BLaER1 treated with 17β-estradiol and CSF1 and Interleukin-3, amounts not matched to agents 10 nM and 100 nM (cell line): ENCODE data around the gene HOXC6.

Experiments used
- H3K27ac ChIP-seq, 11 experiments: shearing (Covaris generic); formaldehyde crosslinking; 2 replicates each; pipeline ENCODE4 v1.8.1; 2022
- H3K27me3 ChIP-seq, 11 experiments: shearing (Covaris generic); formaldehyde crosslinking; 2 replicates each; pipeline ENCODE4 v1.8.1; 2022
- H3K36me3 ChIP-seq, 11 experiments: shearing (Covaris generic); formaldehyde crosslinking; 2 replicates each; pipeline ENCODE4 v1.8.1; 2022
- H3K4me1 ChIP-seq, 10 experiments: shearing (Covaris generic); formaldehyde crosslinking; 2 replicates each; pipeline ENCODE4 v1.8.1; 2022
- H3K4me2 ChIP-seq, 11 experiments: shearing (Covaris generic); formaldehyde crosslinking; 2 replicates each; pipeline ENCODE4 v1.8.1; 2022
- H3K4me3 ChIP-seq, 10 experiments: shearing (Covaris generic); formaldehyde crosslinking; 2 replicates each; pipeline ENCODE4 v1.8.1; 2022
- H3K9ac ChIP-seq, 11 experiments: shearing (Covaris generic); formaldehyde crosslinking; 2 replicates each; pipeline ENCODE4 v1.8.1; 2022
- H3K9me3 ChIP-seq, 11 experiments: shearing (Covaris generic); formaldehyde crosslinking; replicated peaks in 1 of 11; 2 replicates each; pipeline ENCODE4 v1.8.1; 2022
- H4K20me1 ChIP-seq, 11 experiments: shearing (Covaris generic); formaldehyde crosslinking; 2 replicates each; pipeline ENCODE4 v1.8.1; 2022
- Cebpa-rat ChIP-seq, 11 experiments: shearing (Covaris generic); IDR thresholded peaks; 2 replicates each; pipeline ENCODE4 v1.8.1; 2022

The HOXC6 gene

GRCh38 chr12:53988541-53989226 is 39.6 kb upstream of the HOXC6 start:
- Histone ChIP-seq H3K27me3 (peaks cover 99 to 100% (median 100%) of the 10 kb centered on the region in 11 experiments), H3K4me2 (0 out of 22 replicates have a peak overlapping the region, but pooled peaks of 1 of the 11 experiments have one; percentile 23), H3K36me3 (no peaks in the 10 kb centered on the region), H3K4me3 (no peak overlapping the region), H3K9me3 (peaks cover 6 to 37% (median 19%) of the 10 kb centered on the region in 11 experiments; a peak in 20 of 22 replicates), H4K20me1 (peaks cover 0 to 89% (median 82%) of the 10 kb centered on the region in 11 experiments; a peak in 17 of 22 replicates), H3K9ac (no peak overlapping the region), H3K27ac (no peak overlapping the region), H3K4me1 (peaks cover 0 to 12% (median 0%) of the 10 kb centered on the region in 10 experiments; a peak in 4 of 20 replicates)
- TF ChIP-seq Cebpa-rat (IDR thresholded peaks at IDR 0.05) = no peak

GRCh38 chr12:53989227-53990113 is 38.8 kb upstream of the HOXC6 start:
- no peaks in the 10 kb centered on the region for H3K36me3 ChIP-seq
- peaks cover 6 to 36% (median 19%) of the 10 kb centered on the region in 11 experiments; a peak in 20 of 22 replicates for H3K9me3 ChIP-seq
- TF ChIP-seq Cebpa-rat (IDR thresholded peaks at IDR 0.05) = no peak
- no peak overlapping the region for H3K4me3 ChIP-seq
- H3K4me2 ChIP-seq = 0 out of 22 replicates have a peak overlapping the region, but pooled peaks of 2 of the 11 experiments have one; percentile 16 to 23
- H3K27ac ChIP-seq = no peak overlapping the region
- H3K27me3 ChIP-seq = peaks cover 99 to 100% (median 100%) of the 10 kb centered on the region in 11 experiments
- peaks cover 0 to 90% (median 84%) of the 10 kb centered on the region in 11 experiments; a peak in 17 of 22 replicates for H4K20me1 ChIP-seq
- H3K4me1 ChIP-seq = peaks cover 0 to 9% (median 0%) of the 10 kb centered on the region in 10 experiments; a peak in 2 of 20 replicates
- no peak overlapping the region for H3K9ac ChIP-seq

- H3K4me1 ChIP-seq = peaks cover 0 to 15% (median 2%) of the 10 kb centered on the region in 10 experiments; a peak in 7 of 20 replicates
- no peak overlapping the region for H3K27ac ChIP-seq
- no peak for TF ChIP-seq Cebpa-rat (IDR thresholded peaks at IDR 0.05)
- H3K27me3 ChIP-seq = peaks cover 100% of the 10 kb centered on the region in 11 experiments
- no peak overlapping the region for H3K4me2 ChIP-seq
- H4K20me1 ChIP-seq = peaks cover 0 to 96% (median 89%) of the 10 kb centered on the region in 11 experiments; a peak in 17 of 22 replicates
- peaks cover 2 to 31% (median 13%) of the 10 kb centered on the region in 11 experiments; a peak in 20 of 22 replicates for H3K9me3 ChIP-seq
- H3K36me3 ChIP-seq = no peaks in the 10 kb centered on the region
- H3K4me3 ChIP-seq = no peak overlapping the region
- no peak overlapping the region for H3K9ac ChIP-seq
Observed at GRCh38 chr12:53990311-53991076, 37.7 kb upstream of the HOXC6 start.

- Histone ChIP-seq H3K4me2 (no peak overlapping the region), H3K9me3 (peaks cover 0 to 25% (median 7%) of the 10 kb centered on the region in 11 experiments; a peak in 16 of 22 replicates), H3K4me1 (peaks cover 0 to 17% (median 5%) of the 10 kb centered on the region in 10 experiments; a peak in 8 of 20 replicates), H3K9ac (no peak overlapping the region), H3K27ac (no peak overlapping the region), H3K27me3 (peaks cover 100% of the 10 kb centered on the region in 11 experiments), H3K4me3 (no peak overlapping the region), H3K36me3 (no peaks in the 10 kb centered on the region), H4K20me1 (peaks cover 0 to 96% (median 86%) of the 10 kb centered on the region in 11 experiments; a peak in 17 of 22 replicates)
- no peak for TF ChIP-seq Cebpa-rat (IDR thresholded peaks at IDR 0.05)
Observed at GRCh38 chr12:53991077-53991460, 37.2 kb upstream of the HOXC6 start.

- H3K9ac ChIP-seq = no peak overlapping the region
- no peak for TF ChIP-seq Cebpa-rat (IDR thresholded peaks at IDR 0.05)
- peaks cover 0 to 20% (median 6%) of the 10 kb centered on the region in 10 experiments; a peak in 8 of 20 replicates for H3K4me1 ChIP-seq
- H3K27me3 ChIP-seq = peaks cover 100% of the 10 kb centered on the region in 11 experiments
- H3K4me2 ChIP-seq = no peak overlapping the region
- no peak overlapping the region for H3K27ac ChIP-seq
- no peak overlapping the region for H3K4me3 ChIP-seq
- H3K9me3 ChIP-seq = peaks cover 0 to 15% (median 0%) of the 10 kb centered on the region in 11 experiments; a peak in 3 of 22 replicates
- peaks cover 0 to 96% (median 86%) of the 10 kb centered on the region in 11 experiments; a peak in 17 of 22 replicates for H4K20me1 ChIP-seq
- no peaks in the 10 kb centered on the region for H3K36me3 ChIP-seq
Observed at GRCh38 chr12:53992377-53992889, 35.8 kb upstream of the HOXC6 start.

GRCh38 chr12:53993162-53994008 is 34.9 kb upstream of the HOXC6 start:
- Histone ChIP-seq H3K4me3 (no peak overlapping the region), H3K4me1 (peaks cover 0 to 20% (median 6%) of the 10 kb centered on the region in 10 experiments; a peak in 8 of 20 replicates), H3K27me3 (peaks cover 100% of the 10 kb centered on the region in 11 experiments), H3K36me3 (no peaks in the 10 kb centered on the region), H4K20me1 (peaks cover 0 to 96% (median 86%) of the 10 kb centered on the region in 11 experiments; a peak in 17 of 22 replicates), H3K27ac (no peak overlapping the region), H3K9me3 (peaks cover 0 to 15% (median 0%) of the 10 kb centered on the region in 11 experiments; a peak in 3 of 22 replicates), H3K9ac (no peak overlapping the region), H3K4me2 (no peak overlapping the region)
- no peak for TF ChIP-seq Cebpa-rat (IDR thresholded peaks at IDR 0.05)

GRCh38 chr12:53994009-53994263 is 34.3 kb upstream of the HOXC6 start:
- Histone ChIP-seq H3K27ac (no peak overlapping the region), H3K36me3 (no peaks in the 10 kb centered on the region), H3K9ac (no peak overlapping the region), H3K4me1 (peaks cover 0 to 17% (median 6%) of the 10 kb centered on the region in 10 experiments; a peak in 8 of 20 replicates), H4K20me1 (peaks cover 0 to 96% (median 83%) of the 10 kb centered on the region in 11 experiments; a peak in 17 of 22 replicates), H3K9me3 (peaks cover 0 to 15% (median 0%) of the 10 kb centered on the region in 11 experiments; a peak in 3 of 22 replicates), H3K4me2 (no peak overlapping the region), H3K4me3 (no peak overlapping the region), H3K27me3 (peaks cover 100% of the 10 kb centered on the region in 11 experiments)
- no peak for TF ChIP-seq Cebpa-rat (IDR thresholded peaks at IDR 0.05)
